GM23248 (cell line): ENCODE data around the gene UBE2I. TPM values are rescaled to one million over a fixed set of nuclear protein-coding genes. Genes with fewer than 3 reads are reported as not detected.

Experiments used
- DNase-seq: peaks from one replicate; pipeline ENCODE4 v3.0.0-alpha.2; 2015
- H2AFZ ChIP-seq: fragments of 200-600 bp; sonication (generic); 2 replicates; pipeline ENCODE4 v1.6.1; 2016; ENCODE audit warnings: antibody characterized with exemption
- H3F3A ChIP-seq: fragments of 200-600 bp; sonication (generic); 2 replicates; pipeline ENCODE4 v1.6.1; 2016; ENCODE audit warnings: mild to moderate bottlenecking, antibody characterized with exemption, mixed run types; ENCODE audit not compliant: insufficient read depth
- H3K27ac ChIP-seq: fragments of 200-600 bp; sonication (generic); 2 replicates; pipeline ENCODE4 v1.5.1; 2016; ENCODE audit warnings: mild to moderate bottlenecking
- H3K27me3 ChIP-seq: fragments of 200-600 bp; sonication (generic); replicated peaks from 2 replicates; pipeline ENCODE4 v1.6.1; 2016; ENCODE audit warnings: mild to moderate bottlenecking; ENCODE audit not compliant: insufficient read depth
- H3K36me3 ChIP-seq: fragments of 200-600 bp; sonication (generic); 2 replicates; pipeline ENCODE4 v1.6.1; 2016; ENCODE audit warnings: low read depth, mild to moderate bottlenecking
- H3K4me1 ChIP-seq: fragments of 200-600 bp; sonication (generic); 2 replicates; pipeline ENCODE4 v1.6.1; 2016; ENCODE audit warnings: mild to moderate bottlenecking; ENCODE audit not compliant: insufficient read depth
- H3K4me2 ChIP-seq: fragments of 200-600 bp; sonication (generic); one replicate; pipeline ENCODE4 v1.6.1; 2016; ENCODE audit warnings: mild to moderate bottlenecking; ENCODE audit not compliant: unreplicated experiment
- H3K4me3 ChIP-seq: fragments of 200-600 bp; sonication (generic); 2 replicates; pipeline ENCODE4 v1.5.1; 2016; ENCODE audit warnings: mild to moderate bottlenecking
- H3K79me2 ChIP-seq: fragments of 200-600 bp; sonication (generic); 2 replicates; pipeline ENCODE4 v1.6.1; 2016; ENCODE audit warnings: mild to moderate bottlenecking; ENCODE audit not compliant: insufficient read depth
- H3K9ac ChIP-seq: fragments of 200-600 bp; sonication (generic); 2 replicates; pipeline ENCODE4 v1.6.1; 2016; ENCODE audit warnings: mild to moderate bottlenecking
- H3K9me2 ChIP-seq: fragments of 200-600 bp; sonication (generic); 2 replicates; pipeline ENCODE4 v1.6.1; 2016; ENCODE audit warnings: mixed run types, mild to moderate bottlenecking, moderate library complexity; ENCODE audit not compliant: insufficient read depth
- H3K9me3 ChIP-seq: fragments of 200-600 bp; sonication (generic); one replicate; pipeline ENCODE4 v1.6.1; 2017; ENCODE audit warnings: low read depth
- H4K20me1 ChIP-seq: fragments of 200-600 bp; sonication (generic); 2 replicates; pipeline ENCODE4 v1.6.0; 2016; ENCODE audit not compliant: insufficient read depth
- EZH2 ChIP-seq: fragments of 200-600 bp; sonication (generic); IDR thresholded peaks from 2 replicates; pipeline ENCODE4 v1.6.1; 2018; ENCODE audit warnings: antibody characterized with exemption, mild to moderate bottlenecking; ENCODE audit not compliant: insufficient read depth, poor library complexity, severe bottlenecking
- EZH2phosphoT487 ChIP-seq: fragments of 200-600 bp; sonication (generic); IDR thresholded peaks from 2 replicates; pipeline ENCODE4 v1.6.1; 2018; ENCODE audit warnings: antibody characterized with exemption, moderate library complexity, mild to moderate bottlenecking, low read depth; ENCODE audit not compliant: insufficient read depth
- WGBS, 2 experiments: methylation state at CpG; one replicate each; pipeline ENCODE4 v1.1.6; 2015 to 2017; ENCODE audit warnings: low lambda C conversion rate in 2 of 2, low coverage in 1 of 2; ENCODE audit errors: missing lambda C conversion rate in 2 of 2; 5-methylcytosine and 5-hydroxymethylcytosine counted together
- in situ Hi-C: fragments of 300-500 bp; cut with MboI; formaldehyde crosslinking; loops from 2 replicates; pipeline ENCODE4 v1.15.0; 2020
- polyA plus RNA-seq: library from polyadenylated mRNA; unstranded; fragments of >200 nt; fragmentation: Nextera tagmentation; extraction: Ambion mirVana; gene quantifications from 2 replicates; pipeline ENCODE4 v1.2.1, GENCODE V29; 2016
- total RNA-seq: library from RNA; depleted of rRNA; stranded (reverse); fragments of >200 nt; shearing (Covaris generic); gene quantifications from 2 replicates; pipeline ENCODE4 v1.2.3, GENCODE V29; 2014

The UBE2I gene
- total and polyA plus RNA-seq, 2 experiments from 2014 or later: 77.7 to 134 TPM

- Histone ChIP-seq H2AFZ (no peak overlapping the region), H3K9ac (peak overlapping the region; percentile 99), H3K79me2 (peaks cover 53% of the 10 kb centered on the region), H3K36me3 (no peaks in the 10 kb centered on the region), H3K4me3 (peak overlapping the region; percentile 99), H3F3A (peaks cover 12% of the 10 kb centered on the region; the same call in 1 of the 2 replicates), H3K9me3 (no peaks in the 10 kb centered on the region), H3K4me1 (peaks cover 16% of the 10 kb centered on the region), H3K9me2 (no peaks in the 10 kb centered on the region), H4K20me1 (peaks cover 21% of the 10 kb centered on the region), H3K4me2 (peak overlapping the region; percentile 89), H3K27me3 (no peaks in the 10 kb centered on the region), H3K27ac (peak overlapping the region; percentile 78)
- peak; percentile 79 for DNase-seq
- 1% methylated on average over 40 to 55 of the region's 77 CpGs for WGBS, 2 experiments
- in situ Hi-C loops: no loop called here
- no peak for TF ChIP-seq EZH2phosphoT487
- TF ChIP-seq EZH2: no peak
These were observed 724 bp downstream of the UBE2I start for GRCh38 chr16:1309888-1310831.

GRCh38 chr16:1310832-1311200 lies 1.4 kb downstream of the UBE2I start:
- peak overlapping the region; percentile 99 for H3K4me3 ChIP-seq
- peak overlapping the region; percentile 89 for H3K4me2 ChIP-seq
- no peaks in the 10 kb centered on the region for H3K9me3 ChIP-seq
- H3K27ac ChIP-seq: peak overlapping the region; percentile 78
- no peaks in the 10 kb centered on the region for H3K27me3 ChIP-seq
- H3K4me1 ChIP-seq: peaks cover 16% of the 10 kb centered on the region
- peaks cover 12% of the 10 kb centered on the region; the same call in 1 of the 2 replicates for H3F3A ChIP-seq
- H4K20me1 ChIP-seq: peaks cover 21% of the 10 kb centered on the region
- H3K9me2 ChIP-seq: no peaks in the 10 kb centered on the region
- H3K79me2 ChIP-seq: peaks cover 59% of the 10 kb centered on the region
- 3 to 4% methylated on average over 14 of the region's 14 CpGs for WGBS, 2 experiments
- in situ Hi-C loops: no loop called here
- peak; percentile 65 for DNase-seq
- peak overlapping the region; percentile 99 for H3K9ac ChIP-seq
- no peak for TF ChIP-seq EZH2
- TF ChIP-seq EZH2phosphoT487: no peak
- H2AFZ ChIP-seq: no peak overlapping the region
- no peaks in the 10 kb centered on the region for H3K36me3 ChIP-seq

- no peaks in the 10 kb centered on the region for H3K27me3 ChIP-seq
- H3F3A ChIP-seq: peaks cover 12% of the 10 kb centered on the region; the same call in 1 of the 2 replicates
- peaks cover 21% of the 10 kb centered on the region for H4K20me1 ChIP-seq
- peak overlapping the region; percentile 89 for H3K4me2 ChIP-seq
- H3K9ac ChIP-seq: peak overlapping the region; percentile 99
- H3K4me1 ChIP-seq: peaks cover 16% of the 10 kb centered on the region
- H3K4me3 ChIP-seq: peak overlapping the region; percentile 99
- H3K36me3 ChIP-seq: peaks cover 3% of the 10 kb centered on the region; the same call in 1 of the 2 replicates
- H3K27ac ChIP-seq: peak overlapping the region; percentile 78
- in situ Hi-C loops: no loop called here
- no peak overlapping the region for H2AFZ ChIP-seq
- peaks cover 64% of the 10 kb centered on the region for H3K79me2 ChIP-seq
- DNase-seq: peak; percentile 30
- no peaks in the 10 kb centered on the region for H3K9me3 ChIP-seq
- WGBS, 2 experiments: 10% methylated on average over 11 to 12 of the region's 13 CpGs
- TF ChIP-seq EZH2phosphoT487 (no peak), EZH2 (no peak)
- H3K9me2 ChIP-seq: no peaks in the 10 kb centered on the region
These were observed 1.8 kb downstream of the UBE2I start for GRCh38 chr16:1311212-1311737.

GRCh38 chr16:1311738-1312466 lies 2.5 kb downstream of the UBE2I start:
- H3K36me3 ChIP-seq: peaks cover 9% of the 10 kb centered on the region; the same call in 1 of the 2 replicates
- H3K9me3 ChIP-seq: no peaks in the 10 kb centered on the region
- peak overlapping the region; percentile 99 for H3K4me3 ChIP-seq
- peaks cover 70% of the 10 kb centered on the region for H3K79me2 ChIP-seq
- peak overlapping the region; percentile 89 for H3K4me2 ChIP-seq
- peaks cover 16% of the 10 kb centered on the region for H3K4me1 ChIP-seq
- peaks cover 21% of the 10 kb centered on the region for H4K20me1 ChIP-seq
- TF ChIP-seq EZH2phosphoT487 (no peak), EZH2 (no peak)
- WGBS, 2 experiments: 29 to 32% methylated on average over 31 to 35 of the region's 35 CpGs
- DNase-seq: peak; percentile 71
- H3K27ac ChIP-seq: peak overlapping the region; percentile 78
- H2AFZ ChIP-seq: no peak overlapping the region
- in situ Hi-C loops: no loop called here
- H3K27me3 ChIP-seq: no peaks in the 10 kb centered on the region
- peaks cover 12% of the 10 kb centered on the region; the same call in 1 of the 2 replicates for H3F3A ChIP-seq
- H3K9me2 ChIP-seq: no peaks in the 10 kb centered on the region
- peak overlapping the region; percentile 99 for H3K9ac ChIP-seq
